ENCODE measurements around the gene TSPAN15. TPM values are rescaled to one million over a fixed set of nuclear protein-coding genes. Genes with fewer than 3 reads are reported as not detected.

TSPAN15 gene
- polyA plus RNA-seq, 1 donor (not counting 4 experiments of a cell fraction or from before 2014, with no cell fraction given) = 2.1 TPM

DNA sequence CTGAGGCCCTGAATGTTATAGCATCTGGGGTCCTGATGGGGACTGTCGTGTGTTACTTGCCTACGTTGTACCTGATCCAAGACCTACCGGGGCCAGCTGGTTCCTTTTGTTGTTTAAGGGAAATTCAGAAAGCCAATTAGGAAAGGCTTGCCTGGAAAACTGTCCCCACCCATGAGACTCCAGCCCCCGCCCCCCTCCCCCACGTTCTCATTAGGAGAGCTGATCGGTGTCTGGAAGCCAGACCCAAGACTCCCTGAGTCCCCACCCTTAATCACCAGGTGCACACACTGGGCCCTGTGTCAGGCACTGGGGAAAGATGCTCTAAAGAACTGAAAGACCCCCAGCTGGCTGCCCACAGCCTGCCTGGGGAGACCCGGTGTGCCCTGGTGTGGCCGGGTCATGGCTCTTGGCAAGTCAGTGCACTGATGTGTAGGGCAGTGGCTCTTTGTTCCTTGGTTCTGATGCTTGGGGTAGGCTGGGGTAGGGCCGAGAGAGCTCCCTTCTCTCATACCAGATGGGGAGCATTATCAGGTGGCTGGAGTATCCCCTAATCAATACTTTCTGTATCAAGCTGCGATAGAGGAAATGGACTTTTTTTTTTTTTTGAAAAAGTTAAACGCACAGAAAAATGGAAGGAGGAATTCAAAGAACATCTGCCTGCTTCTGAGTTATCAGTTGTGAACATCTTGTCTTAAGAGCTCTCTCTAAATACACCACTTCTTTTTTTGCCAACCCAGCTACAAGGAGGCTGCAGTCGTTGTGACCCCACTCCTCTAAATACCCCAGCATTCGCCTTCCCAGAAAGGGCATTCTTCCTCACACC is 16.9 kb downstream of the TSPAN15 start:
- Histone ChIP-seq H3K9me3 (ENCODE audit: control insufficient read depth, low read depth, low read length) (no peaks in the 10 kb centered on the region), H3K4me1 (ENCODE audit: control insufficient read depth, extremely low read depth, insufficient read depth, low read length) (no peaks in the 10 kb centered on the region), H3K36me3 (ENCODE audit: control insufficient read depth in 2 of 2, extremely low read depth in 1 of 2, insufficient read depth in 2 of 2, low read length in 2 of 2) (no peaks in the 10 kb centered on the region), H3K27me3 (ENCODE audit: control insufficient read depth, extremely low read depth, insufficient read depth, low read length) (peaks cover 6% of the 10 kb centered on the region), H3K4me2 (ENCODE audit: control insufficient read depth, extremely low read depth, insufficient read depth, low read depth, low read length) (no peak overlapping the region), H3K27ac (ENCODE audit: control insufficient read depth, insufficient read depth, low read length) (no peak overlapping the region), H3K79me2 (ENCODE audit: control insufficient read depth, insufficient read depth, low read length) (no peaks in the 10 kb centered on the region), H3K9me1 (ENCODE audit: control insufficient read depth, extremely low read depth, insufficient read depth, low read length) (no peaks in the 10 kb centered on the region), H3K9ac (ENCODE audit: control insufficient read depth, extremely low read depth, insufficient read depth, low read length) (no peak overlapping the region), H3K4me3 (ENCODE audit: control insufficient read depth in 2 of 3, extremely low read depth in 1 of 3, insufficient read depth in 2 of 3, low read depth in 1 of 3, low read length in 3 of 3) (no peak overlapping the region), H4K20me1 (ENCODE audit: control insufficient read depth, extremely low read depth, insufficient read depth, low read length) (no peaks in the 10 kb centered on the region), H2AFZ (ENCODE audit: control insufficient read depth, low read length) (no peak overlapping the region)
- FAIRE-seq (no peak), DNase-seq (ENCODE audit: low read depth, low spot score) (no peak)
- TF ChIP-seq EZH2 (IDR thresholded peaks at IDR 0.05; ENCODE audit: low read length) = no peak
- dilution Hi-C loops (cut with MboI; ENCODE audit: extremely low pct_ligation_motif_present, low sequenced_read_pairs) = no loop called here

DNA sequence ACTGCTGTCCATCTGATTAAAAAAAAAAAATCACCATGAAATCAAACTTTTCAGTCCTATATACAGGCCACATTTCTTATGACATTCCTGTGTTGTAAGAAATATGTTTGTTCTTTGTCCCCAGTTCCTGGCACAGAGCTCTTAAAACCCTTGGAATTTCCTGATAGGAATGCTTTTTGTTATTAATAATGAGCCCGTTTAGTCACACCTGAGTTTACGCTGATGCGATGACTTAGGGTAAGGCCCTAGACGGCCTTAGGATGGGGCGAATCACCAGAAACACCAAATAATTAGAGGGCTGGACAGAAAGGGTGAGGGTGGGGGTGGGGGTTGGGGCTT is 17.5 kb downstream of the TSPAN15 start:
- no peak overlapping the region for H3K9ac ChIP-seq (ENCODE audit: control insufficient read depth, extremely low read depth, insufficient read depth, low read length)
- no peak for DNase-seq (ENCODE audit: low read depth, low spot score)

More for the DNA sequence above, 17.5 kb downstream of the TSPAN15 start:
- Histone ChIP-seq H3K79me2 (ENCODE audit: control insufficient read depth, insufficient read depth, low read length) (no peaks in the 10 kb centered on the region), H3K4me2 (ENCODE audit: control insufficient read depth, extremely low read depth, insufficient read depth, low read depth, low read length) (no peak overlapping the region), H3K27me3 (ENCODE audit: control insufficient read depth, extremely low read depth, insufficient read depth, low read length) (peaks cover 6% of the 10 kb centered on the region), H3K9me1 (ENCODE audit: control insufficient read depth, extremely low read depth, insufficient read depth, low read length) (no peaks in the 10 kb centered on the region), H4K20me1 (ENCODE audit: control insufficient read depth, extremely low read depth, insufficient read depth, low read length) (no peaks in the 10 kb centered on the region), H3K27ac (ENCODE audit: control insufficient read depth, insufficient read depth, low read length) (no peak overlapping the region), H3K4me3 (ENCODE audit: control insufficient read depth in 2 of 3, extremely low read depth in 1 of 3, insufficient read depth in 2 of 3, low read depth in 1 of 3, low read length in 3 of 3) (no peak overlapping the region), H3K36me3 (ENCODE audit: control insufficient read depth in 2 of 2, extremely low read depth in 1 of 2, insufficient read depth in 2 of 2, low read length in 2 of 2) (no peaks in the 10 kb centered on the region), H2AFZ (ENCODE audit: control insufficient read depth, low read length) (no peak overlapping the region), H3K4me1 (ENCODE audit: control insufficient read depth, extremely low read depth, insufficient read depth, low read length) (no peaks in the 10 kb centered on the region), H3K9me3 (ENCODE audit: control insufficient read depth, low read depth, low read length) (no peaks in the 10 kb centered on the region)
- dilution Hi-C loops (cut with MboI; ENCODE audit: extremely low pct_ligation_motif_present, low sequenced_read_pairs) = no loop called here
- no peak for FAIRE-seq
- TF ChIP-seq, protein P1, sequence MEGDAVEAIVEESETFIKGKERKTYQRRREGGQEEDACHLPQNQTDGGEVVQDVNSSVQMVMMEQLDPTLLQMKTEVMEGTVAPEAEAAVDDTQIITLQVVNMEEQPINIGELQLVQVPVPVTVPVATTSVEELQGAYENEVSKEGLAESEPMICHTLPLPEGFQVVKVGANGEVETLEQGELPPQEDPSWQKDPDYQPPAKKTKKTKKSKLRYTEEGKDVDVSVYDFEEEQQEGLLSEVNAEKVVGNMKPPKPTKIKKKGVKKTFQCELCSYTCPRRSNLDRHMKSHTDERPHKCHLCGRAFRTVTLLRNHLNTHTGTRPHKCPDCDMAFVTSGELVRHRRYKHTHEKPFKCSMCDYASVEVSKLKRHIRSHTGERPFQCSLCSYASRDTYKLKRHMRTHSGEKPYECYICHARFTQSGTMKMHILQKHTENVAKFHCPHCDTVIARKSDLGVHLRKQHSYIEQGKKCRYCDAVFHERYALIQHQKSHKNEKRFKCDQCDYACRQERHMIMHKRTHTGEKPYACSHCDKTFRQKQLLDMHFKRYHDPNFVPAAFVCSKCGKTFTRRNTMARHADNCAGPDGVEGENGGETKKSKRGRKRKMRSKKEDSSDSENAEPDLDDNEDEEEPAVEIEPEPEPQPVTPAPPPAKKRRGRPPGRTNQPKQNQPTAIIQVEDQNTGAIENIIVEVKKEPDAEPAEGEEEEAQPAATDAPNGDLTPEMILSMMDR (optimal IDR thresholded peaks at IDR 0.05 in 1 of 3, IDR thresholded peaks at IDR 0.05 in 1 of 3, conservative IDR thresholded peaks at IDR 0.05 in 1 of 3; ENCODE audit: extremely low read depth in 1 of 3, insufficient read depth in 2 of 3, low read length in 3 of 3) = no peak
- no peak for TF ChIP-seq EZH2 (IDR thresholded peaks at IDR 0.05; ENCODE audit: low read length)
